Astrocyte of the cerebellum (primary cell): ENCODE data around the gene ATG5.

Experiments used
- DNase-seq: peaks from one replicate; pipeline ENCODE4 v3.0.0-alpha.2; 2011; ENCODE audit warnings: low read depth
- H3K4me3 ChIP-seq: 2 replicates; pipeline ENCODE4 v1.5.1; 2011; ENCODE audit warnings: mild to moderate bottlenecking, low read depth, low read length, moderate library complexity
- in situ Hi-C: cut with HindIII; loops from 2 replicates; pipeline ENCODE4 v1.10.0; 2017; ENCODE audit warnings: low sequenced_read_pairs
- TF ChIP-seq, protein P1 (sequence below): IDR thresholded peaks from 2 replicates; pipeline ENCODE4 v1.5.1; 2012; ENCODE audit warnings: low read length, low read depth, moderate library complexity, mild to moderate bottlenecking; ENCODE audit errors: missing control alignments

ATG5 gene

DNA sequence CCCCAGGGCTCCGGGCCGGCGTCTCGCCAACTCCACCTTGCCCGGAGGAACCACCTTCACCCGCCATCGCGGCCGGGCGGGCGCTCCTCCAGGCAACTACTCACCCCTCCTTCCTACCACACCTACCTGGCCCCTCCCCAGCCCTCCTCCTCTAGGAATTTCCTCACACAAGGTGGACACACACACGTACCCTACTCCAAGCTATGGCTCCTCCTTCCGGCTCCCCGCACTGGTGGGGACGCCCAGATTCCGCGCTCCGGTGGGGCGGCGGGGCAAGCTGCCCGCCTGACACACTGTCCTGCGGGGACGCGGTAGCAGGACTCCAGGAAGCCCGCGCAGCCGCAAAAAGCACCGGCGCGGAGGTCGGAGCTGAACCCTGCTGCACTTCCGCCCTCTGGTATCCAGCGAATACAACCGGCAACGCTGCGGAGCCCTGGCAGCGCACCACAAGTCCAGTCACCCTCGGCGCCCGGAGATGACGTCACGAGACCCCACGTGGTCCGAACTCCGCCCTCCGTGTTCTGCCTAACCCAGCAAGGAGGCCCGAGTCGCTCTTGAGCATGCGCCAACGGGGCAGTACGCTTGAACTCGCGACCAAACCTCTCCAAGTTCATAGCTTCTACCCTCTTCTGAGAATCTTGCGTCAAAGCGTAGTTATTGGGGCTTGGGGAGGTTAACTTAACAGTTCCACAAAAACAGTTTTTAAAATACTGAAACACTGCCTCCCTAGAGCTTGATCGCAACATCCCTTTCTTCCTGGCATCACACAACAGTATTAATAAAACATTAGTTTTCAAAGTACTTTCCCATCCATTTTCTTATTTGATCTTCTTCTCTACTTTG is at the start of gene ATG5:
Gene ATG5 (minus strand): TSS at position 425 of the 843 bp plus-strand sequence. CDS start 9,552 bp downstream, outside the sequence.
- H3K4me3 ChIP-seq = peak within 1 kb of the TSS; percentile 99
- in situ Hi-C loops = no loop called here
- TF ChIP-seq, protein P1, sequence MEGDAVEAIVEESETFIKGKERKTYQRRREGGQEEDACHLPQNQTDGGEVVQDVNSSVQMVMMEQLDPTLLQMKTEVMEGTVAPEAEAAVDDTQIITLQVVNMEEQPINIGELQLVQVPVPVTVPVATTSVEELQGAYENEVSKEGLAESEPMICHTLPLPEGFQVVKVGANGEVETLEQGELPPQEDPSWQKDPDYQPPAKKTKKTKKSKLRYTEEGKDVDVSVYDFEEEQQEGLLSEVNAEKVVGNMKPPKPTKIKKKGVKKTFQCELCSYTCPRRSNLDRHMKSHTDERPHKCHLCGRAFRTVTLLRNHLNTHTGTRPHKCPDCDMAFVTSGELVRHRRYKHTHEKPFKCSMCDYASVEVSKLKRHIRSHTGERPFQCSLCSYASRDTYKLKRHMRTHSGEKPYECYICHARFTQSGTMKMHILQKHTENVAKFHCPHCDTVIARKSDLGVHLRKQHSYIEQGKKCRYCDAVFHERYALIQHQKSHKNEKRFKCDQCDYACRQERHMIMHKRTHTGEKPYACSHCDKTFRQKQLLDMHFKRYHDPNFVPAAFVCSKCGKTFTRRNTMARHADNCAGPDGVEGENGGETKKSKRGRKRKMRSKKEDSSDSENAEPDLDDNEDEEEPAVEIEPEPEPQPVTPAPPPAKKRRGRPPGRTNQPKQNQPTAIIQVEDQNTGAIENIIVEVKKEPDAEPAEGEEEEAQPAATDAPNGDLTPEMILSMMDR = no peak
- peak; percentile 96 for DNase-seq

DNA sequence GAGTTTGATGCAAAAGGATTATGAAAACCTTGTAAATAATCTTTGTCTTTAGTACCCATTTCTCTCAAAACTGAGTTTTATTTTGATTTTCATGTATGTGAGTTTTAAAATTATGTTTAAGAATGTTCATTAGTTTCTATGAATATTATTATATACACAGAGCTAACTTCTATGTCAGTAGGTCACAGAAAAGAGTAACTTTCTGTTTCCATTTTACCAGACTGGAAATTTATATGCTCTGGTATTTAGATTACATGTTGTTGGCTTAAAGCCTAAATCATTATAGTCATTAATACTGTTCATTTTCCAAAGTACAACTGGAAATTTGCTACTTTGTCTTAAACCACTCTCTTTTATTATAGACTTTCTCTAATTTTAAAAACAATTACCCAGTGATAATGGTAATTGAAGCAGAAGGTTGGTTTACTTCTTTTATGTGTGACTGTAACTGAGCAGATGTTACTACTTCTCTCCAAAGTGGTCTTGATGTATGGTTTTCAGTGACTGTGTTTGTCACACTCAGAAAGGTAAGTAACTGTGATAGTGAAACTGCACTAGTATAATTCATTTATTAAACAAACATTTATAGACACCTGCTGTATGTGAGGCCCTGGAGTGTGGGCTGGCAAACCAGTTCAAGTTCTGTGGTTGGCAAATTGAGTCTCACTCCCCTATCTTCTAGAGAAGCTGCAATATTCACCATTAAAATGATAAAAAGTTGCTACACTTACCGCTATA is 48.1 kb upstream of the ATG5 start:
- in situ Hi-C loops = no loop called here
- DNase-seq = no peak
- TF ChIP-seq, protein P1 = no peak
- H3K4me3 ChIP-seq = no peak overlapping the region

DNA sequence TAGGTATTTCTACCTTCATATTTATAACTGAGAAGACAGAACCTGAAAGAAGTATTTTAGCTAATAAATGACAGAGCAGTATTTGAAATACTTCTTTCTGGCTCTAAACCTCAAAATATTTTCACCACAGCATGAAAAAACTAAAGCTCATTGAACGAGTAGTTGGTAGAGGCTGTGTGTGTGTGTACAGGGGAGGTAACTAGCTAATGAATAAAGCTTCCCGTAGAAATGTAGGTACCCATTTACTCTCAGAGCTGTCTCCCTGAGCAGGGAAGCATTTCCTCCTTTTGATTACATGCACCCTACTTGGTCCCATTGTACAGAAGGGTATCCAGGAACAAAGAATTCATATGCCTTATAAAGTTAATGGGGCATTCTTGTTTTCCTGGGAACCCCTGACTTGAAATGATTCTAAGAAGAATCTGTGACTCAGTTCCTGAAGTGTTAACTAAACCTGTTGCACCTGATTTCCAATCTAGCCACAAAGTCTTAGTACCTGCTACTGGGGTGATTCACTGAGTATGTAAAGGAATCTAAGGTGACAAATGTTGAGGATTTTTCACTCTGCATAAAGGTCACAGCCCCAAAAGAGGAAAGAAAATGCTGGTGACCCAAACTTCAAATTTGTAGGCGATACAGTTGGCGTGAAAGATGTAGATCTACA is 47.4 kb upstream of the ATG5 start:
- DNase-seq = no peak
- H3K4me3 ChIP-seq = no peak overlapping the region
- TF ChIP-seq, protein P1 = no peak
- in situ Hi-C loops = no loop called here

DNA sequence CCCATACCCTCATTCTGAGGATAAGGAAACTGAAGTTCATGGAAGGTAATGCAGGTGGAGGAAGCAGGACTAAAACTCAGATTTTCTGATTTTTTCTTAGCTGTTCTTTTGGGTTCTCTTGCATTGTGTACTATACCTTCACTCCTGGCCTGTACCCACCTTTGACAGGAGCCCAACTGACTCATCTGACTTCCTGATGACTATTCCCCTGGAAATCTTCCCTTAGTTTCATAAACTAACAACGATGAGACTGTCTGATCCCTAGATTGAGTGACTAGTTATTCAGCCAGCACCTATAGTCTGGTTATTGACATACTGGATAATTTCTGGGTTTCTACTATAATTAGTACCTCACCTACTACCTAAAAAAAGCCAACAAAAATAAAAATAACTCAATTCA is 45.1 kb upstream of the ATG5 start:
- in situ Hi-C loops = no loop called here
- H3K4me3 ChIP-seq = no peak overlapping the region
- DNase-seq = no peak
- TF ChIP-seq, protein P1 = no peak

DNA sequence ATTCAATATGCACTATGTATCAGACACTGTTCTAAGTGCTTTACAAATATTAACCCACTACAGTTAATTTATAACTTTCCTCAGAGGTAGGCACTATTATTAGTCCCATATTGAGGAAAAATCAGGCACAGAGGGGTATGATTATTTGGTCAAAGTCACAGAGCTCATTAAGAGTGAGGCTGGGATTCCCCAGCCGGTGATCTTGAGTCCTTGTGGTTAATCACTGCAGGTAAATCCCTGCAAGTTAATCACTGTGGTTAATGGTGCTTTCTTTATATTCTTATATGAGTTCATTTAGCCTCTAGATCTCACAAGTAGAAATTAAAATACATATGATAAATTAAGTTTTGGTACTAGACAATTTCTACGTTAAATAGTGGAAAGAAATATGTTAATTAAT is 44.2 kb upstream of the ATG5 start:
- no peak for DNase-seq
- in situ Hi-C loops = no loop called here
- TF ChIP-seq, protein P1 = no peak

DNA sequence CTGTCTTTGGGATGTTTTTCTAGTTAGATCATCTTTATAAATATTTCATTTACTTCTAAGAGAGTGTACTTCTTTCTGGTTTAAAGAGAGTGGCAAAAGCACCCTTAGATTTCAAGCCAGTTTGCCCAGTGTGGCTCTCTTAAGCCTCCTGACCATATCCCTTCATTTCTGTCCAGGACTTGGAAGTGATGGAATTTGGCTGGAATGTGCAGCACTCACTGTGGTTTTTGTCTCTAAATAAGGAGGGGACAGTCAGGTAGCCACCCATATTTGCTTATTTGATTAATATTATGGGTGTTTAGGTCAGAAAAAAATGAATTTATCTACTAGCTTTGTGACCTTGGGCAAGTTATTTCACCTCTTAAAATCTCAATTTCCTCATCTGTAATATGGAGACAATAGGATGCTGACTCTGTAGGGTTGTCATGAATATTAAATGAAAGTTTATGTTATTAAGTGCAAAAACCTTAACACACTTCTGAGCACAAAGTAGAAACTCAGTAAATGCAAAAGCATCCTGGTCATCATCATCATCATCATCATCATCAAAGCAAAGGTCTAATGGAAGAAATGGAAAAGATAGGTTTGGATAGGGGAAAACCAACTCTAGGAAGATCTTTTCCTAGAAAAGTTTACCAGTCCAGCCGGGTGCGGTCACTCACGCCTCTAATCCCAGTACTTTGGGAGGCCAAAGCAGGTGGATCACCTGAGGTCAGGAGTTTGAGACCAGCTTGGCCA is 38.0 kb upstream of the ATG5 start:
- in situ Hi-C loops = no loop called here
- TF ChIP-seq, protein P1 = no peak
- H3K4me3 ChIP-seq = no peak overlapping the region
- DNase-seq = no peak

More for the DNA sequence above, 44.2 kb upstream of the ATG5 start:
- no peak overlapping the region for H3K4me3 ChIP-seq
